ENCODE measurements around the gene CCDC15. TPM values are rescaled to one million over a fixed set of nuclear protein-coding genes. Genes with fewer than 3 reads are reported as not detected.

Gene CCDC15
- total and polyA plus RNA-seq, 2 of the 13 experiments (the other 11 are each of a cell fraction or from before 2014, with no cell fraction given) = 2.2 to 4.6 TPM

GRCh38 chr11:124943254-124943616 is 10.8 kb upstream of the CCDC15 start (continued):
- TF ChIP-seq GMEB1 (CRISPR knock-in tag; IDR thresholded peaks at IDR 0.05; ENCODE audit: borderline replicate concordance) (no peak), ZNF772 (CRISPR knock-in tag; IDR thresholded peaks at IDR 0.05) (no peak), ZBTB8A (CRISPR knock-in tag; IDR thresholded peaks at IDR 0.05; ENCODE audit: borderline replicate concordance, low read depth) (no peak), SSRP1 (CRISPR knock-in tag; IDR thresholded peaks at IDR 0.05) (no peak), ZNF256 (CRISPR knock-in tag; conservative IDR thresholded peaks at IDR 0.05) (no peak), HMG20B (CRISPR knock-in tag; conservative IDR thresholded peaks at IDR 0.05) (no peak), ZMYM4 (CRISPR knock-in tag; IDR thresholded peaks at IDR 0.05) (no peak), MAFK (conservative IDR thresholded peaks at IDR 0.05 in 1 of 2, IDR thresholded peaks at IDR 0.05 in 1 of 2; ENCODE audit: low read length in 2 of 2) (no peak), AKAP8 (CRISPR knock-in tag; IDR thresholded peaks at IDR 0.05) (0 out of 2 replicates have a peak, but pooled peaks have one; percentile 43), NFE2L2 (IDR thresholded peaks at IDR 0.05; ENCODE audit: low read length) (no peak), IKZF4 (CRISPR knock-in tag; IDR thresholded peaks at IDR 0.05; ENCODE audit: borderline replicate concordance, low read depth, not compliant biosample characterization) (no peak), DR1 (CRISPR knock-in tag; IDR thresholded peaks at IDR 0.05) (no peak), HES4 (CRISPR knock-in tag; IDR thresholded peaks at IDR 0.05; ENCODE audit: borderline replicate concordance) (no peak), ZBTB34 (CRISPR knock-in tag; IDR thresholded peaks at IDR 0.05) (no peak), ZFP36L2 (CRISPR knock-in tag; IDR thresholded peaks at IDR 0.05) (no peak), ELF4 (CRISPR knock-in tag; IDR thresholded peaks at IDR 0.05; ENCODE audit: borderline replicate concordance) (no peak), TSC22D2 (CRISPR knock-in tag; IDR thresholded peaks at IDR 0.05; ENCODE audit: borderline replicate concordance) (no peak), ZNF543 (CRISPR knock-in tag; IDR thresholded peaks at IDR 0.05) (no peak), RBFOX2 (IDR thresholded peaks at IDR 0.05; ENCODE audit: low read depth, low read length) (no peak), E2F2 (CRISPR knock-in tag; IDR thresholded peaks at IDR 0.05; ENCODE audit: borderline replicate concordance) (no peak)
- TF ChIP-seq, protein P1, sequence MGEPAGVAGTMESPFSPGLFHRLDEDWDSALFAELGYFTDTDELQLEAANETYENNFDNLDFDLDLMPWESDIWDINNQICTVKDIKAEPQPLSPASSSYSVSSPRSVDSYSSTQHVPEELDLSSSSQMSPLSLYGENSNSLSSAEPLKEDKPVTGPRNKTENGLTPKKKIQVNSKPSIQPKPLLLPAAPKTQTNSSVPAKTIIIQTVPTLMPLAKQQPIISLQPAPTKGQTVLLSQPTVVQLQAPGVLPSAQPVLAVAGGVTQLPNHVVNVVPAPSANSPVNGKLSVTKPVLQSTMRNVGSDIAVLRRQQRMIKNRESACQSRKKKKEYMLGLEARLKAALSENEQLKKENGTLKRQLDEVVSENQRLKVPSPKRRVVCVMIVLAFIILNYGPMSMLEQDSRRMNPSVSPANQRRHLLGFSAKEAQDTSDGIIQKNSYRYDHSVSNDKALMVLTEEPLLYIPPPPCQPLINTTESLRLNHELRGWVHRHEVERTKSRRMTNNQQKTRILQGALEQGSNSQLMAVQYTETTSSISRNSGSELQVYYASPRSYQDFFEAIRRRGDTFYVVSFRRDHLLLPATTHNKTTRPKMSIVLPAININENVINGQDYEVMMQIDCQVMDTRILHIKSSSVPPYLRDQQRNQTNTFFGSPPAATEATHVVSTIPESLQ (CRISPR knock-in tag; conservative IDR thresholded peaks at IDR 0.05) = 0 out of 2 replicates have a peak, but pooled peaks have one; percentile 0
- TF ChIP-seq, protein P2, sequence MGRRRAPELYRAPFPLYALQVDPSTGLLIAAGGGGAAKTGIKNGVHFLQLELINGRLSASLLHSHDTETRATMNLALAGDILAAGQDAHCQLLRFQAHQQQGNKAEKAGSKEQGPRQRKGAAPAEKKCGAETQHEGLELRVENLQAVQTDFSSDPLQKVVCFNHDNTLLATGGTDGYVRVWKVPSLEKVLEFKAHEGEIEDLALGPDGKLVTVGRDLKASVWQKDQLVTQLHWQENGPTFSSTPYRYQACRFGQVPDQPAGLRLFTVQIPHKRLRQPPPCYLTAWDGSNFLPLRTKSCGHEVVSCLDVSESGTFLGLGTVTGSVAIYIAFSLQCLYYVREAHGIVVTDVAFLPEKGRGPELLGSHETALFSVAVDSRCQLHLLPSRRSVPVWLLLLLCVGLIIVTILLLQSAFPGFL (CRISPR knock-in tag; IDR thresholded peaks at IDR 0.05) = no peak

All from HepG2 (cell line).